GM12873 (cell line): Measurements from ENCODE around the gene REEP2.

Experiments
- CTCF ChIP-seq: IDR thresholded peaks from 2 replicates; pipeline ENCODE4 v1.5.1; 2012; ENCODE audit warnings: low read depth, mild to moderate bottlenecking, moderate library complexity, low read length, control low read depth; ENCODE audit not compliant: insufficient read depth; ENCODE audit errors: missing control alignments

Gene REEP2

GRCh38 chr5:138465261-138466124 is 26.6 kb downstream of the REEP2 start, which contains the start of gene EGR1:
EGR1 (plus strand) TSS chr5:138465479; CDS start chr5:138465762, 283 bp downstream.
- no peak for TF ChIP-seq CTCF

GRCh38 chr5:138466125-138466899 is 27.5 kb downstream of the REEP2 start:
- no peak for TF ChIP-seq CTCF

- no peak for TF ChIP-seq CTCF
Measured at GRCh38 chr5:138466900-138467710, 28.2 kb downstream of the REEP2 start.

GRCh38 chr5:138467711-138468132 is 28.9 kb downstream of the REEP2 start:
- no peak for TF ChIP-seq CTCF

GRCh38 chr5:138468133-138468965 is 29.5 kb downstream of the REEP2 start:
- no peak for TF ChIP-seq CTCF

GRCh38 chr5:138468966-138469539 is 30.2 kb downstream of the REEP2 start:
- TF ChIP-seq CTCF, result no peak
